ENCODE results near the gene C7orf25.

GRCh38 chr7:42928754-42929153 lies 16.9 kb upstream of the C7orf25 start:
- TF ChIP-seq CTCF (IDR thresholded peaks at IDR 0.05; ENCODE audit: low read depth, low read length, poor library complexity, severe bottlenecking) (no peak), EZH2phosphoT487 (IDR thresholded peaks at IDR 0.05; ENCODE audit: borderline replicate concordance, low read length) (no peak)
